Measurements from ENCODE around the gene BLNK. TPM values are rescaled to one million over a fixed set of nuclear protein-coding genes. Genes with fewer than 3 reads are reported as not detected.
A peak's percentile ranks its signal among the peaks of the same experiment; 100 is the strongest.

Gene BLNK
- total and polyA plus RNA-seq, 2 of the 13 experiments (the other 11 are each of a cell fraction or from before 2014, with no cell fraction given), result not detected

GRCh38 chr10:96168546-96168945 is 102.8 kb downstream of the BLNK start:
- FAIRE-seq, result no peak
- POLR2A ChIA-PET, result no interaction called here

GRCh38 chr10:96165726-96166125 is 105.6 kb downstream of the BLNK start:
- ChIA-PET POLR2A (interaction anchor here (0.7 to 1.4 kb wide), 2 partner anchors 36 to 77 kb away, joined by 3 to 7 read pairs; partner anchors contain the start of gene ZNF518A), CTCF (ENCODE audit: low intra/inter-chr PET ratio, low total read pairs) (no interaction called here)
- no peak for FAIRE-seq
- TF ChIP-seq SNAI1 (CRISPR knock-in tag; IDR thresholded peaks at IDR 0.05; ENCODE audit: borderline replicate concordance), result no peak
- TF ChIP-seq RBM22 (optimal IDR thresholded peaks at IDR 0.05; ENCODE audit: low read length), result no peak
- TF ChIP-seq RFX3 (CRISPR knock-in tag; IDR thresholded peaks at IDR 0.05), result no peak
- no peak for TF ChIP-seq PAWR (CRISPR knock-in tag; IDR thresholded peaks at IDR 0.05; ENCODE audit: borderline replicate concordance)
- no peak for TF ChIP-seq SMARCE1 (IDR thresholded peaks at IDR 0.05; ENCODE audit: borderline replicate concordance)
- TF ChIP-seq, protein P1, sequence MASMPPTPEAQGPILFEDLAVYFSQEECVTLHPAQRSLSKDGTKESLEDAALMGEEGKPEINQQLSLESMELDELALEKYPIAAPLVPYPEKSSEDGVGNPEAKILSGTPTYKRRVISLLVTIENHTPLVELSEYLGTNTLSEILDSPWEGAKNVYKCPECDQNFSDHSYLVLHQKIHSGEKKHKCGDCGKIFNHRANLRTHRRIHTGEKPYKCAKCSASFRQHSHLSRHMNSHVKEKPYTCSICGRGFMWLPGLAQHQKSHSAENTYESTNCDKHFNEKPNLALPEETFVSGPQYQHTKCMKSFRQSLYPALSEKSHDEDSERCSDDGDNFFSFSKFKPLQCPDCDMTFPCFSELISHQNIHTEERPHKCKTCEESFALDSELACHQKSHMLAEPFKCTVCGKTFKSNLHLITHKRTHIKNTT (CRISPR knock-in tag; IDR thresholded peaks at IDR 0.05), result no peak
- TF ChIP-seq, protein P2, sequence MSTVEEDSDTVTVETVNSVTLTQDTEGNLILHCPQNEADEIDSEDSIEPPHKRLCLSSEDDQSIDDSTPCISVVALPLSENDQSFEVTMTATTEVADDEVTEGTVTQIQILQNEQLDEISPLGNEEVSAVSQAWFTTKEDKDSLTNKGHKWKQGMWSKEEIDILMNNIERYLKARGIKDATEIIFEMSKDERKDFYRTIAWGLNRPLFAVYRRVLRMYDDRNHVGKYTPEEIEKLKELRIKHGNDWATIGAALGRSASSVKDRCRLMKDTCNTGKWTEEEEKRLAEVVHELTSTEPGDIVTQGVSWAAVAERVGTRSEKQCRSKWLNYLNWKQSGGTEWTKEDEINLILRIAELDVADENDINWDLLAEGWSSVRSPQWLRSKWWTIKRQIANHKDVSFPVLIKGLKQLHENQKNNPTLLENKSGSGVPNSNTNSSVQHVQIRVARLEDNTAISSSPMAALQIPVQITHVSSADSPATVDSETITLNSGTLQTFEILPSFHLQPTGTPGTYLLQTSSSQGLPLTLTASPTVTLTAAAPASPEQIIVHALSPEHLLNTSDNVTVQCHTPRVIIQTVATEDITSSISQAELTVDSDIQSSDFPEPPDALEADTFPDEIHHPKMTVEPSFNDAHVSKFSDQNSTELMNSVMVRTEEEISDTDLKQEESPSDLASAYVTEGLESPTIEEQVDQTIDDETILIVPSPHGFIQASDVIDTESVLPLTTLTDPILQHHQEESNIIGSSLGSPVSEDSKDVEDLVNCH (CRISPR knock-in tag; IDR thresholded peaks at IDR 0.05), result no peak
- no peak for TF ChIP-seq SP4 (CRISPR knock-in tag; IDR thresholded peaks at IDR 0.05)
- no peak for TF ChIP-seq TRIM24 (CRISPR knock-in tag; IDR thresholded peaks at IDR 0.05)

More at GRCh38 chr10:96168546-96168945, 102.8 kb downstream of the BLNK start:
- Histone ChIP-seq H3K36me3 (replicated peaks in 1 of 2; ENCODE audit: control insufficient read depth in 1 of 2, insufficient read depth in 2 of 2, low read length in 2 of 2) (no peaks in the 10 kb centered on the region), H3K27ac (ENCODE audit: extremely low read length, insufficient read depth, low read length) (no peak overlapping the region), H3K4me1 (ENCODE audit: insufficient read depth, low read length) (peaks cover 8% of the 10 kb centered on the region; the same call in 1 of the 2 replicates), H3K4me3 (replicated peaks in 1 of 3; ENCODE audit: insufficient read depth in 1 of 3, low read depth in 2 of 3, low read length in 3 of 3) (no peak overlapping the region), H3K79me2 (ENCODE audit: insufficient read depth, low read length) (no peaks in the 10 kb centered on the region), H3K4me2 (ENCODE audit: low read depth, low read length) (no peak overlapping the region), H3K9me3 (ENCODE audit: low read length) (peaks cover 7% of the 10 kb centered on the region; the same call in 1 of the 2 replicates), H4K20me1 (ENCODE audit: insufficient read depth, low read length) (no peaks in the 10 kb centered on the region), H3K27me3 (ENCODE audit: control insufficient read depth in 1 of 2, insufficient read depth in 2 of 2, low read length in 2 of 2) (no peaks in the 10 kb centered on the region), H3K9ac (ENCODE audit: insufficient read depth, low read depth, low read length) (no peak overlapping the region), H2AFZ (ENCODE audit: low read length) (no peak overlapping the region)
- TF ChIP-seq ZNF431 (CRISPR knock-in tag; IDR thresholded peaks at IDR 0.05; ENCODE audit: borderline replicate concordance, low read depth) (no peak), HINFP (CRISPR knock-in tag; IDR thresholded peaks at IDR 0.05; ENCODE audit: low read depth) (no peak), ZNF251 (CRISPR knock-in tag; IDR thresholded peaks at IDR 0.05) (no peak), ZNF780A (CRISPR knock-in tag; IDR thresholded peaks at IDR 0.05) (no peak), NFE2L2 (IDR thresholded peaks at IDR 0.05; ENCODE audit: low read length) (no peak), GABPB1 (CRISPR knock-in tag; IDR thresholded peaks at IDR 0.05) (no peak), CBX5 (CRISPR knock-in tag; IDR thresholded peaks at IDR 0.05; ENCODE audit: borderline replicate concordance) (no peak), ATF7-NPFF (CRISPR knock-in tag; IDR thresholded peaks at IDR 0.05; ENCODE audit: low read depth) (no peak), ZNF761 (CRISPR knock-in tag; conservative IDR thresholded peaks at IDR 0.05) (no peak), ZNF776 (CRISPR knock-in tag; IDR thresholded peaks at IDR 0.05) (no peak)
- WGBS (ENCODE audit: low lambda C conversion rate), result 98% methylated on average over 1 of the region's 1 CpG
- ATAC-seq, result no peak
- CTCF ChIA-PET (ENCODE audit: low intra/inter-chr PET ratio, low total read pairs), result no interaction called here
- no peak for DNase-seq (ENCODE audit: low spot score)
- intact Hi-C loops (cut with micrococcal nuclease; ENCODE audit: unreplicated experiment) (no loop called here), in situ Hi-C loops (cut with HindIII; ENCODE audit: extremely low pct_ligation_motif_present, low pct_unique_long_range_greater_than_20kb) (no loop called here)
- no TSS peak for BruUV-seq (replicated peaks)

More at GRCh38 chr10:96165726-96166125, 105.6 kb downstream of the BLNK start:
- Histone ChIP-seq H3K9ac (ENCODE audit: insufficient read depth, low read depth, low read length) (no peak overlapping the region), H3K79me2 (ENCODE audit: insufficient read depth, low read length) (no peaks in the 10 kb centered on the region), H3K9me3 (ENCODE audit: low read length) (peaks cover 7% of the 10 kb centered on the region; the same call in 1 of the 2 replicates), H4K20me1 (ENCODE audit: insufficient read depth, low read length) (no peaks in the 10 kb centered on the region), H3K36me3 (replicated peaks in 1 of 2; ENCODE audit: control insufficient read depth in 1 of 2, insufficient read depth in 2 of 2, low read length in 2 of 2) (peaks cover 0 to 2% of the 10 kb centered on the region in 2 experiments; a peak in 2 of 5 replicates), H3K4me2 (ENCODE audit: low read depth, low read length) (no peak overlapping the region), H2AFZ (ENCODE audit: low read length) (no peak overlapping the region), H3K27me3 (ENCODE audit: control insufficient read depth in 1 of 2, insufficient read depth in 2 of 2, low read length in 2 of 2) (no peaks in the 10 kb centered on the region), H3K27ac (ENCODE audit: extremely low read length, insufficient read depth, low read length) (no peak overlapping the region), H3K4me3 (replicated peaks in 1 of 3; ENCODE audit: insufficient read depth in 1 of 3, low read depth in 2 of 3, low read length in 3 of 3) (no peak overlapping the region), H3K4me1 (ENCODE audit: insufficient read depth, low read length) (peaks cover 8% of the 10 kb centered on the region; the same call in 1 of the 2 replicates)
- ATAC-seq (peak; percentile 28; the same call in 2 of the 3 replicates), DNase-seq (ENCODE audit: low spot score) (no peak)
- WGBS (ENCODE audit: low lambda C conversion rate), result 96% methylated on average over 6 of the region's 6 CpGs
- intact Hi-C loops (cut with micrococcal nuclease; ENCODE audit: unreplicated experiment), result no loop called here
- no TSS peak for BruUV-seq (replicated peaks)
- in situ Hi-C loops (cut with HindIII; ENCODE audit: extremely low pct_ligation_motif_present, low pct_unique_long_range_greater_than_20kb), result no loop called here
